HEK293T (cell line): ENCODE results near the gene PSAT1.

Experiments
- CTCF ChIA-PET: fragments of 350-600 bp; formaldehyde crosslinking; extraction: SDS; loops from one replicate; lab custom pipeline; 2021; ENCODE audit warnings: antibody characterized with exemption, inconsistent platforms; lab: Yijun Ruan, JAX
- POLR2A ChIA-PET: fragments of 350-600 bp; formaldehyde crosslinking; extraction: SDS; loops from one replicate; lab custom pipeline; 2020; ENCODE audit warnings: antibody characterized with exemption, inconsistent platforms; lab: Yijun Ruan, JAX
- DNase-seq: peaks from one replicate; pipeline ENCODE4 v3.0.0; 2012; ENCODE audit warnings: mixed read lengths; ENCODE audit errors: extremely low spot score
- ARNT ChIP-seq: fragments of 450-650 bp; IDR thresholded peaks from 2 replicates; pipeline ENCODE4 v1.6.1; 2017; ENCODE audit warnings: mild to moderate bottlenecking
- BHLHE40 ChIP-seq: fragments of 450-650 bp; IDR thresholded peaks from 2 replicates; pipeline ENCODE4 v1.6.1; 2016; ENCODE audit warnings: mild to moderate bottlenecking, moderate library complexity, borderline replicate concordance
- CTBP1 ChIP-seq: fragments of 450-650 bp; IDR thresholded peaks from 2 replicates; pipeline ENCODE4 v1.6.1; 2016; ENCODE audit warnings: borderline replicate concordance
- ELF4 ChIP-seq: fragments of 450-650 bp; IDR thresholded peaks from 2 replicates; pipeline ENCODE4 v1.6.1; 2017; ENCODE audit warnings: antibody characterized with exemption
- FOXA1 ChIP-seq: fragments of 450-650 bp; IDR thresholded peaks from 2 replicates; pipeline ENCODE4 v1.6.1; 2016; ENCODE audit warnings: mild to moderate bottlenecking
- FOXK2 ChIP-seq: fragments of 450-650 bp; IDR thresholded peaks from 2 replicates; pipeline ENCODE4 v1.6.1; 2016; ENCODE audit warnings: mild to moderate bottlenecking
- FOXM1 ChIP-seq: fragments of 450-650 bp; IDR thresholded peaks from 2 replicates; pipeline ENCODE4 v1.6.1; 2017; ENCODE audit warnings: mild to moderate bottlenecking, borderline replicate concordance
- HDGF ChIP-seq: fragments of 450-650 bp; IDR thresholded peaks from 2 replicates; pipeline ENCODE4 v1.6.1; 2017; ENCODE audit warnings: antibody characterized with exemption, borderline replicate concordance
- L3MBTL2 ChIP-seq: fragments of 450-650 bp; conservative IDR thresholded peaks from 2 replicates; pipeline ENCODE4 v1.6.1; 2016; ENCODE audit warnings: mild to moderate bottlenecking
- LEF1 ChIP-seq: fragments of 450-650 bp; IDR thresholded peaks from 2 replicates; pipeline ENCODE4 v1.6.1; 2017; ENCODE audit warnings: mild to moderate bottlenecking, borderline replicate concordance
- NFRKB ChIP-seq: fragments of 450-650 bp; IDR thresholded peaks from 2 replicates; pipeline ENCODE4 v1.6.1; 2016; ENCODE audit warnings: mild to moderate bottlenecking, moderate library complexity
- SP1 ChIP-seq: fragments of 450-650 bp; IDR thresholded peaks from 2 replicates; pipeline ENCODE4 v1.6.1; 2017
- SUZ12 ChIP-seq: fragments of 450-650 bp; IDR thresholded peaks from 2 replicates; pipeline ENCODE4 v1.6.1; 2016; ENCODE audit warnings: mild to moderate bottlenecking
- TARDBP ChIP-seq: fragments of 450-650 bp; IDR thresholded peaks from 2 replicates; pipeline ENCODE4 v1.6.1; 2016
- ZNF384 ChIP-seq: fragments of 450-650 bp; IDR thresholded peaks from 2 replicates; pipeline ENCODE4 v1.6.1; 2016
- TF ChIP-seq, protein P1 (sequence below): fragments of 450-650 bp; IDR thresholded peaks from 2 replicates; pipeline ENCODE4 v1.6.1; 2016

The PSAT1 gene

DNA sequence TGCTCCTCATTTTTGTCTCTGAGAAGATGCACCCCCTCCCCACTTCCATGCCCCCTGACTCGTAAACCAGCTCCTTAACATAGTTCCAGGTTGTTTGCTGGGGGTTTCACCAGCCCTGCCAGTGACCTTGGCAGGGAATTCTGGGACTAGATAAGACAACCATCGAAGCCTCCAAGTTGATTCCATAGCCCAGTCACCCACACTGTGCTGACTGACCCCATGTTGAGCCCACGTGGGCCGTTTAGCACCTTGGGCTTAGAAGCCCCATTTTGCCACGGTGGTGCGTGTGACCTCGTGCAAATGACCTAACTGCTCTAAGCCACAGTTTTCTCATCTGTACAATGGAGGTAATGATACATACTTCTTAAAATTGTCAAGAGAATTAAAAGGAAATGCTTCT lies 24.6 kb downstream of the PSAT1 start:
- CTCF ChIA-PET: no interaction called here
- POLR2A ChIA-PET: no interaction called here
- no peak for DNase-seq
- TF ChIP-seq SP1 (no peak), ZNF384 (no peak), NFRKB (no peak), HDGF (no peak), BHLHE40 (no peak), FOXK2 (no peak), FOXA1 (no peak), SUZ12 (no peak), L3MBTL2 (no peak), TARDBP (no peak), LEF1 (no peak)
- TF ChIP-seq, protein P1, sequence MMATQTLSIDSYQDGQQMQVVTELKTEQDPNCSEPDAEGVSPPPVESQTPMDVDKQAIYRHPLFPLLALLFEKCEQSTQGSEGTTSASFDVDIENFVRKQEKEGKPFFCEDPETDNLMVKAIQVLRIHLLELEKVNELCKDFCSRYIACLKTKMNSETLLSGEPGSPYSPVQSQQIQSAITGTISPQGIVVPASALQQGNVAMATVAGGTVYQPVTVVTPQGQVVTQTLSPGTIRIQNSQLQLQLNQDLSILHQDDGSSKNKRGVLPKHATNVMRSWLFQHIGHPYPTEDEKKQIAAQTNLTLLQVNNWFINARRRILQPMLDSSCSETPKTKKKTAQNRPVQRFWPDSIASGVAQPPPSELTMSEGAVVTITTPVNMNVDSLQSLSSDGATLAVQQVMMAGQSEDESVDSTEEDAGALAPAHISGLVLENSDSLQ: no peak

- DNase-seq: no peak
- POLR2A ChIA-PET: interaction anchor here (1.5 kb wide), 1 partner anchor 28 kb away, joined by 5 read pairs; no protein-coding TSS in a partner anchor
- CTCF ChIA-PET: no interaction called here
- TF ChIP-seq SP1 (no peak), LEF1 (no peak), CTBP1 (no peak), FOXA1 (no peak), FOXK2 (no peak), NFRKB (no peak), HDGF (no peak), L3MBTL2 (no peak), BHLHE40 (no peak), FOXM1 (no peak), ELF4 (no peak), ZNF384 (no peak), ARNT (no peak), TARDBP (no peak), SUZ12 (no peak)
- TF ChIP-seq, protein P1: no peak
Observed at GRCh38 chr9:78324068-78324650, 27.2 kb downstream of the PSAT1 start.

- CTCF ChIA-PET: interaction anchor here (0.6 kb wide), 1 partner anchor 702 kb away, joined by 3 read pairs; no protein-coding TSS in a partner anchor
- DNase-seq: no peak
- POLR2A ChIA-PET: interaction anchor here (1.5 kb wide), 1 partner anchor 28 kb away, joined by 5 read pairs; no protein-coding TSS in a partner anchor
- no peak for TF ChIP-seq L3MBTL2
Observed at GRCh38 chr9:78324682-78325081, 27.8 kb downstream of the PSAT1 start.

DNA sequence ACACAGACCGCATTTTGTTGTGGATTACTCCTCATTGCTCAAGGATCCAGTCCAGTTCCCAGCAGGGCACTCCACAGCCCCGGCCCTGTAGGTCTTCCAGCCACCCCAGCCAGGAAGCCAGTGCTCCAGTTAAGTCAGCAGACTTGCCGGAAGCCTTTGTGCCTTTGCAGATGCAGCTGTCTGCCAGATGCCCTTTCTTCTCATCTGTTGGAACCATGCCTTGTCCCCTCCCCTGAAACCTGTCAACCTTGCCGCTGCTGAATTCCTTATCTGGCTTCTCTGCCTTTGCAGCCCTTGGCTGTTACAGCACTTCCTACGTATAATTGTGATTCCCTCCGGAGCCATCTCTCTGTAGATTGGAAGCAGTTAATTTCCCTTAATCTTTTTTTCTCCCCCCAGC lies 28.4 kb downstream of the PSAT1 start:
- TF ChIP-seq SP1 (no peak), NFRKB (no peak), ELF4 (no peak), ARNT (no peak), LEF1 (no peak), HDGF (no peak), L3MBTL2 (no peak), BHLHE40 (no peak), FOXK2 (no peak), TARDBP (no peak), SUZ12 (no peak), CTBP1 (no peak), ZNF384 (no peak), FOXM1 (no peak), FOXA1 (no peak)
- TF ChIP-seq, protein P1: no peak
- POLR2A ChIA-PET: interaction anchor here (1.5 kb wide), 1 partner anchor 29 kb away, joined by 5 read pairs; no protein-coding TSS in a partner anchor
- CTCF ChIA-PET: no interaction called here
- DNase-seq: no peak

GRCh38 chr9:78325846-78326360 lies 29.0 kb downstream of the PSAT1 start:
- POLR2A ChIA-PET: no interaction called here
- DNase-seq: no peak
- CTCF ChIA-PET: no interaction called here

More at GRCh38 chr9:78325846-78326360, 29.0 kb downstream of the PSAT1 start:
- TF ChIP-seq, protein P1: no peak
- TF ChIP-seq SUZ12 (no peak), CTBP1 (no peak), FOXA1 (no peak), NFRKB (no peak), ZNF384 (no peak), HDGF (no peak), ELF4 (no peak), FOXM1 (no peak), L3MBTL2 (no peak), TARDBP (no peak), BHLHE40 (no peak), ARNT (no peak), LEF1 (no peak), FOXK2 (no peak), SP1 (no peak)
